GM12872 (cell line): ENCODE results near the gene GAR1.

Source experiments
- CTCF ChIP-seq: IDR thresholded peaks from 3 replicates; pipeline ENCODE4 v1.5.1; 2011; ENCODE audit warnings: low read depth, mild to moderate bottlenecking, low read length, moderate library complexity; ENCODE audit not compliant: insufficient read depth

Gene GAR1

GRCh38 chr4:109803924-109804571, 11.5 kb upstream of the GAR1 start:
- TF ChIP-seq CTCF = peak; percentile 57

DNA sequence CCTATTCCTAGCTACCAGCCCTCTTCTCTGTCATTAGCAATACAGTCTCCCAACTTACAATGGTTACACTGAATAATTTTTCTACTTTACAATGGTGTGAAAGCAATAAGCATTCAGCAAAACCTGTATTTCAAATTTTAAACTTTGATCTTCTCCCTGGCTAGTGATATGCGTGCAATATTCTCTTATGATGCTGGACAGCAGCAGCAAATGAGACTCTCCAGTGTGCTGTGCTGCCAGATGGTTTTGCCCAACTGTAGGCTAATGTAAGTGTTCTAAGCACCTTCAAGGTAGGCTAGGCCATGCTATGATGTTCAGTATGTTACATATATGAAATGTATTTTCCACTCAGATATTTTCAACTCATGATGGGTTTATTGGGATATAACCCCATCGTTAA, 5.9 kb upstream of the GAR1 start:
- no peak for TF ChIP-seq CTCF

DNA sequence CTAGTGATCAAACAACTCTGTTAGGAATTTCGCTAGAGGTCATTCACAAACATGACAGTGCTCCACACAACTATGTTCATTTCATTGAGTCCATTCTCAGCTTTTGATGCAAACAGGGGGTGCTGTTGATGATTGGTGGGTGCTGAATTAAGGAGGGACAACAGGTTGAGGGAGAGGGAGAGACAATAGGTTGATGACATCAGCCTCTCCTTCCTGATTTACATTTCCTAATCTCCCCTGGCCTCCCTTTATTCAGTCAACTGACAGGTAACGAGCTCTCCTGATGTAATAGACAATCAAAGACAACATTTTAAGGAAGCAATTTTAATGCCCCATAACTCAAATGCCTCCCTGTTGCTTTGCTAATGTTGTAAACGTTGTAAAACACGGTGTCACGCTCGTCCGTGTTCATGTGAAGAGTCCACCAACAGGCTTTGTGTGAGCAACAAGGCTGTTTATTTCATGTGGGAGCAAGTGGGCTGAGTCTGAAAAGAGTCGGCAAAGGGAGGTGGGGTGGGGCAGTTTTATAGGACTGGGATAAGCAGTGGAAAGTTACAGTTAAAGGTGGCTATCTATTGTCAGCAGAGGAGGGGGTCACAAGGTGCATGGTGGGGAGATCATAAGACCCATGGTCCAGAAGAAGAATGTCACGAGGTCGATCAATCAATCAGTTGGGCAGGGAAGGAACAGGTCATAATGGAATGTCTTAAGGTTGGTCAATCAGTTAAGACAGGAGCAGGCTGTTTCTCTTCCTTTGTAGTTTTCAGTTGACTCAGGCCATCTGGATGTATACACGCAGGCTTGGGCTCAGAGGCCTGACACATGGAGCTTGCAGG, 4.8 kb upstream of the GAR1 start:
- no peak for TF ChIP-seq CTCF

- no peak for TF ChIP-seq CTCF
Measured at GRCh38 chr4:109811707-109812106, 3.9 kb upstream of the GAR1 start.

GRCh38 chr4:109816082-109816442, 500 bp downstream of the GAR1 start:
- no peak for TF ChIP-seq CTCF

- TF ChIP-seq CTCF = no peak
Measured at GRCh38 chr4:109816894-109817293, 1.3 kb downstream of the GAR1 start.

DNA sequence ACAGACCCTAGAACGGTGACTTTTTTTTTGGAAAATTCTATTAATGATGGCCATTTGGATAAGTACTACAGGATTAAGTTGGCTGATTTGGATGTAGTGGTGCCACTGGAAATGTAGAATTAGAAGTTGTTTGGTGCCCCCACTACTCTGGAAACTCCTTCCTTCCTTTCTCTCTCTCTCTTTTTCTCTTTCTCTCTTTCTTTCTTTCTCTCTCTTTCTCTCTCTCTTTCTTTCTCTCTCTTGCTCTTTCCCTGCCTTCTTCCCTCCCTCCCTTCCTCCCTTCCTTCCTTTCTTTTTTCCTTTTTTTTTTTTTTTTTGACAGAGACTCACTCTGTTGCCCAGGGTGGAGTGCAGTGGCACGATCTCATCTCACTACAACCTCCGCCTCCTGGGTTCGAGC, 2.7 kb downstream of the GAR1 start:
- no peak for TF ChIP-seq CTCF
